Activated naive CD8-positive, alpha-beta T cell treated with anti-CD3 and anti-CD28 coated beads, Interleukin-2, amount 10 ng/mL, durations not matched to agents 7 days and 5 days (primary cell): Measurements from ENCODE around the gene MACROH2A1. TPM values are rescaled to one million over a fixed set of nuclear protein-coding genes. Genes with fewer than 3 reads are reported as not detected.

ENCODE experiments used
- ATAC-seq: fragments of 150-1000 bp; cut with Tn5 transposase; one replicate; pipeline ENCODE4 v1.10.0; 2021; ENCODE audit warnings: low read depth, moderate library complexity
- POLR2A ChIA-PET: fragments of 350-600 bp; sonication (Branson Sonifier 250); formaldehyde crosslinking; loops from one replicate; lab custom pipeline; 2021; ENCODE audit warnings: antibody characterized with exemption; lab: Charles Lee
- DNase-seq: peaks from one replicate; pipeline ENCODE4 v3.0.0; 2021
- H3K27ac Mint-ChIP-seq: one replicate; pipeline ENCODE4 v1.8.0; 2022; ENCODE audit warnings: mild to moderate bottlenecking, mixed read lengths
- H3K27me3 Mint-ChIP-seq: one replicate; pipeline ENCODE4 v1.8.0; 2022; ENCODE audit warnings: mild to moderate bottlenecking, moderate library complexity, mixed read lengths
- H3K36me3 Mint-ChIP-seq: one replicate; pipeline ENCODE4 v1.8.0; 2021; ENCODE audit warnings: mild to moderate bottlenecking, mixed read lengths
- H3K4me1 Mint-ChIP-seq: one replicate; pipeline ENCODE4 v1.8.0; 2021; ENCODE audit warnings: mixed read lengths
- H3K4me3 Mint-ChIP-seq: one replicate; pipeline ENCODE4 v1.8.0; 2022; ENCODE audit warnings: mild to moderate bottlenecking, moderate library complexity, mixed read lengths
- H3K9me3 Mint-ChIP-seq: one replicate; pipeline ENCODE4 v1.8.0; 2021; ENCODE audit warnings: mixed read lengths
- total RNA-seq, 2 experiments: library from RNA; stranded (reverse); gene quantifications; one replicate each; pipeline ENCODE4 v1.2.3, GENCODE V29; 2021

The MACROH2A1 gene
- total RNA-seq, 2 experiments from 2014 or later = 253 to 258 TPM

DNA sequence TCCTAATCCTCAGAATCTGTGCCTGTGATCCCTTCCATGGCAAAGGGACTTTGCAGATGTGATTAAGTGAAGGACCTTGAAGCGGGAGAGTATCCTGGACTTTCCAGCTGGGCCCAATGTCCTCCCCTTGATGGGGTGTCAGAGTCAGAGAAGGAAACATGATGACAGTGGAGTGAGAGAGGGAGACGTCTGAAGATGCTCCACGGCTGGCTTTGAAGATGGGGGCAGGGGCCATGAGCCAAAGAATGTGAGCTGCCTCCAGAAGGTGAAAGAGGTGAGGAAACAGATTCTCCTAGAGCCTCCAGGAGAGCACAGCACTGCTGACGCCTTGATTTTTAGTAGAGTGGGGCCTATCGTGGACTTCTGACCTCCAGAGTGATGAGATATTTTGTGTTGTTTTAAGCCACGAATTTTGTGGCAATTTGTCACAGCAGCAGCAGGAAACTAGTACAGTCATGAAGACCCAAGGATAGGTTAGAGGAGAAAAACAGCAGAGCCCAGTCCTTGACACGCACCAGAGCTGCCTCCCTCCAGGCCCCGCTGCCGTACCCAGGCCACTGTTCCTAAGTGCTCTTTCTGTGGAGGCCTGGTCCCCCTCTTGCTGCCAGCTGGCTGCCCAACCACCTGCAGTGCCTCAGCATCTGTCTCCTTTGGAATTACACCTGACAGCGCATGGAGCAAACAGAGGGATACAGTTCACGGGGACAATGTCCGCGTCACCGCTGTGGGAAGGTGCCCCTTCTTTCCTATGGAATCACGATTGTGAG lies 78.1 kb downstream of the MACROH2A1 start:
- H3K9me3 Mint-ChIP-seq = no peaks in the 10 kb centered on the region
- POLR2A ChIA-PET = interaction anchor here (1.1 kb wide), 1 partner anchor 11 kb away, joined by 3 read pairs; no protein-coding TSS in a partner anchor
- ATAC-seq (no peak), DNase-seq (no peak)
- H3K4me3 Mint-ChIP-seq = no peak overlapping the region
- peaks cover 34% of the 10 kb centered on the region for H3K4me1 Mint-ChIP-seq
- no peaks in the 10 kb centered on the region for H3K36me3 Mint-ChIP-seq
- peak overlapping the region; percentile 55 for H3K27ac Mint-ChIP-seq
- no peaks in the 10 kb centered on the region for H3K27me3 Mint-ChIP-seq

DNA sequence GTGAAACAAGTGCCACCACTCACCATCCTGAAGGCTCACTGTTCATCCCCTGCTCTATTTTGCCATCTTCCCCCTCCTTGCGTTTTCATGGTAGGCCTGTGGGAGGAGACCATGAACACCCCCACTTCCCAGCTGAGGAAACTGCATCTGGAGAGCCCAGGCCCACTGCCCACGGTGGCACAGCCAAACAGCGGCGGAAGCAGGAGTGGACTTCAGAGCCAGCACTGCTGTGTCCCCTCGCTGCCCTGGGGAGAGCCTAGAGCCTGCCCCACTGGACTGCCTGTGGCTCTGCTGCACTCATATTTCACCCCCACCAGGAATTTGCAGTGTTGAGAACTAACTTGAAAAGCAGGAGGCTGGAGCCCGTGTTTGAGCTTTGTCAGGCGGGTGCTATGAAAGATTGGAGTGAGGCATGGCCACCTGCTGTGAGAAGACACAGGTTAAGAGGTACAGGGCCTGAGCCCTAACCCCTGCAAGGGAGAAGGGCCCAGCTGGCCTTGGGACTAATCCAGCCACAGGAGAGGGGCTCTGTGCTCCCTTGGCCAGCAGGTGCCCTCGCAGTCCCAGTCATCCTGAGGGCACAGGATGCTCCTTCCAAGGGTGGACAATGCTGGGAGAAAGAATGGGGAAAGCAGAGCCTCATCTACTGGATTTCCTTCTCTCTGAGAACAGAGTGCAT lies 79.0 kb downstream of the MACROH2A1 start:
- Mint-ChIP-seq H3K27me3 (no peaks in the 10 kb centered on the region), H3K9me3 (no peaks in the 10 kb centered on the region), H3K4me3 (no peak overlapping the region), H3K4me1 (peaks cover 32% of the 10 kb centered on the region), H3K27ac (no peak overlapping the region), H3K36me3 (peaks cover 2% of the 10 kb centered on the region)
- ATAC-seq (no peak), DNase-seq (no peak)
- POLR2A ChIA-PET = no interaction called here

DNA sequence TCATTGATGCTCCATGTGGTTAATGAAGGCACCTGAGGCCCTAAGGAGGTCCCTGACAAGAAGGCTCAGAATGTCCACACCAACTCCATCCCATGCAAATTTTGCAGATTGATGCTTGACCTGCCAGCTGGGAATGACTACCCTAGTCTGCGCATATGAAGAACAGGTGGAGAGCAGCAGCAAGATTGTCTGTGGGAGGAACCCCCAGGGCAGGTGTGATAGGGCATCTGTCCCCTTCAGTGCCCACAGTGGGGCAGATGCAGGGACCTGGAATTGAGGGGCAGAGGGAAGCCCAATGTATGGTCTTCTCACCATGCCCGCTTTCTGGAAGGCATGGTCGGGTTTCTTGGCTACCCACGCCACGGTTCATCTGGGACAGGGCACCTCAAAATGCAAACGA lies 79.6 kb downstream of the MACROH2A1 start:
- no peak overlapping the region for H3K27ac Mint-ChIP-seq
- POLR2A ChIA-PET = no interaction called here
- no peak overlapping the region for H3K4me3 Mint-ChIP-seq
- H3K4me1 Mint-ChIP-seq = peaks cover 32% of the 10 kb centered on the region
- DNase-seq (no peak), ATAC-seq (no peak)
- H3K36me3 Mint-ChIP-seq = peaks cover 4% of the 10 kb centered on the region
- H3K27me3 Mint-ChIP-seq = no peaks in the 10 kb centered on the region
- no peaks in the 10 kb centered on the region for H3K9me3 Mint-ChIP-seq

DNA sequence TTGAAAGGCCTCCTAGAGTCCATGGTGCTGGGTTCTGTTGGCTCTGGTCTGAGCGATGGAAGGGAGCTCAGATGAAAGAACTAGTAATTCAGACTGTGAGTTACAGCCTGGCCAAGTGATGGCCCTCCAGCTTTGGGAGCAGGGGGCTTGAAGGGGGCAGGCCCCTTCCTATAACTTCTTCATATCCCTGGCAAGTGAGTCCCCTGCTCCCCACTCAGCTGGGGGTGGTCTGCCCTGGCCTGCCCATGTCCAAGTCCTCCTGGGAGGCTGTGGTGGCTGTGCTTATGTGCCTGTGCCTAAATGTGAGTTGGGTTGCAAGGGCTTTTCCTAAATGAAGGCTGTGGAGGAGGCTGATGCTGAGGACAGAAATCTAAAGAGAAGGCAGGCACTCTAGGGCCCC lies 80.1 kb downstream of the MACROH2A1 start:
- H3K9me3 Mint-ChIP-seq = no peaks in the 10 kb centered on the region
- H3K27me3 Mint-ChIP-seq = no peaks in the 10 kb centered on the region
- no peak overlapping the region for H3K27ac Mint-ChIP-seq
- ATAC-seq = no peak
- H3K4me3 Mint-ChIP-seq = no peak overlapping the region
- peaks cover 5% of the 10 kb centered on the region for H3K36me3 Mint-ChIP-seq
- POLR2A ChIA-PET = no interaction called here
- peaks cover 36% of the 10 kb centered on the region for H3K4me1 Mint-ChIP-seq
- no peak for DNase-seq

DNA sequence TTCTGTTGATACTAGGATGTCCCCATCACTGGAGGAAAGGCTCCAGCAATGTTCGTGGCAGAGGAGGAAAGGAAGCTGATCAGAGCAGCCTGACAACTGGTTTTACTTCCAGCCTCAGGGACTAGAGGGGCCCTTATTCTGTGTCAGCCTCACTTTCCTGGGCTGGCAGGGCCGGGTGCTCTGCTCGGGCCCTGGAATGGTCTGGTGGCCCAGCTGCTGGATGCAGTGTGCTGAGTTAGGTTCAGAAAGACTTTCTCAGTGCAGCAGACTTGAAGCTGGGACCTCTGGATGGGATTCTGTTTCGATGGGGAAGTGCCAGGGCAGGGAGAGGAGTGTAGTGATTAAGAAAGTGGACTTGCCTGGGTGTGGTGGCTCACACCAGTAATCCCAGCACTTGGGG lies 81.0 kb downstream of the MACROH2A1 start:
- Mint-ChIP-seq H3K36me3 (peaks cover 5% of the 10 kb centered on the region), H3K27me3 (no peaks in the 10 kb centered on the region), H3K9me3 (no peaks in the 10 kb centered on the region), H3K4me3 (no peak overlapping the region), H3K27ac (peak overlapping the region; percentile 41), H3K4me1 (peaks cover 45% of the 10 kb centered on the region)
- POLR2A ChIA-PET = no interaction called here
- DNase-seq = no peak
- ATAC-seq = no peak

DNA sequence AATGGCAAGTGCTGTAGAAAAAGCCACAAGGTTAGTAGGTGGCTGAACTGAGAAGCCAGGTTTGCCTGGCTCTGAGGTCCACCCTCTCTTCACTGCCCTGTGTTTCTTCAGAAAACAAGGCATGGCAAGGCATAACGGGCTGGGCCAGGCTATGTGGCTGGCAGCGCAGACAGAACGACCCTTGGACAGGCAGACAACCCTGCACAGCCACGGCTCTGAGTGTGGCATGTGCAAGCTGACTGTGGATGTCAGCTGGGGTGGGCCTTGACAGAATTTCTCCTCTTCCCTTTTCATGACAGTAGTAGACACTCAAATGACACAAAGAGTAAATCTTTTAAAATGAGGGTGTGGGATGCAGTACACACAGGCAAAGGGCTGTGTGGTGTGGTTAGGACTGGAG lies 81.7 kb downstream of the MACROH2A1 start:
- Mint-ChIP-seq H3K4me1 (peaks cover 49% of the 10 kb centered on the region), H3K9me3 (no peaks in the 10 kb centered on the region), H3K27me3 (no peaks in the 10 kb centered on the region), H3K4me3 (no peak overlapping the region), H3K27ac (peak overlapping the region; percentile 62), H3K36me3 (peaks cover 5% of the 10 kb centered on the region)
- POLR2A ChIA-PET = no interaction called here
- DNase-seq = no peak
- ATAC-seq = no peak

DNA sequence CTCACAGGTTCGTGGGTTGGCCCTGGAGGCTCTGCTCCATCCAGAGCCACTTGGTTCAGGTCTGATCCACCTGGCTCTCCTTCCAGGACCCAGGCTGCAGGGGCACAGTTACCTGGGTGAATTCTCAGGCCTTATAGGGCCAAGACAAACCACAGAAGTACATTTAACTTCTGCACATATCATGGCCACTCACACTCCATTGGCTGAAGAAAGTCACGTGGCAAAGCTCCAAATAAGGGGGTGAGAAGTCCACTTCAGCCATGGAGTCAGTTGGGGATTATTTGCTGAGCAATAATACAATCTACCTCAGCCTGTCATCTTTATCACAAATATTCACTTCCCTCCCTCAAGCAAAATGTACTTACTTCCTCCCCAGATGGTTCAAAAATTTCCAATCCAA lies 83.6 kb downstream of the MACROH2A1 start:
- H3K4me1 Mint-ChIP-seq = peaks cover 56% of the 10 kb centered on the region
- peaks cover 8% of the 10 kb centered on the region for H3K36me3 Mint-ChIP-seq
- POLR2A ChIA-PET = no interaction called here
- ATAC-seq = no peak
- no peaks in the 10 kb centered on the region for H3K9me3 Mint-ChIP-seq
- H3K27ac Mint-ChIP-seq = peak overlapping the region; percentile 43
- no peak overlapping the region for H3K4me3 Mint-ChIP-seq
- no peaks in the 10 kb centered on the region for H3K27me3 Mint-ChIP-seq
- no peak for DNase-seq

DNA sequence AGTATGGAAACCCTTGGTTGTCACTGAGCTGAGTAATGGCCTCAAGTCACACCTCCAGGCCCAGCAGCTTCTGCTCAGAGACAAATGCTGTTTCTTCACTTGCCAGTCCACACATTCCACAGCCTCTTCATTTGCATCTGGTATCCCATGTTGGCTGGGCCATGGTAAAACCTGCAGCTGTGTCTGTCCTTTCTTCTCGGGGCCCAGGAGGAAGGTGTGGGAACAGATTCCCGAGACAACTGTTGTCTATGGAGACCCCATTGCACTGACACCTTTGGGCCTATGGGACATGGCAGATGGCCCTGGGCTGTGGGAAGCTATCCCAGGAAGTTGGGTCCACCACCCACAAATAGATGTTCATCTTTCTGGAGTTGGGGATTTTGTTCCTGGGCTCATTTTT lies 85.1 kb downstream of the MACROH2A1 start:
- no peaks in the 10 kb centered on the region for H3K9me3 Mint-ChIP-seq
- no peaks in the 10 kb centered on the region for H3K27me3 Mint-ChIP-seq
- peaks cover 8% of the 10 kb centered on the region for H3K36me3 Mint-ChIP-seq
- peak; percentile 35 for ATAC-seq
- peak overlapping the region; percentile 6 for H3K4me3 Mint-ChIP-seq
- DNase-seq = no peak
- peaks cover 70% of the 10 kb centered on the region for H3K4me1 Mint-ChIP-seq
- H3K27ac Mint-ChIP-seq = peak overlapping the region; percentile 85
- POLR2A ChIA-PET = interaction anchor here (1.3 to 1.9 kb wide), 3 partner anchors 9 to 14 kb away, joined by 4 to 14 read pairs (median 4); no protein-coding TSS in a partner anchor

DNA sequence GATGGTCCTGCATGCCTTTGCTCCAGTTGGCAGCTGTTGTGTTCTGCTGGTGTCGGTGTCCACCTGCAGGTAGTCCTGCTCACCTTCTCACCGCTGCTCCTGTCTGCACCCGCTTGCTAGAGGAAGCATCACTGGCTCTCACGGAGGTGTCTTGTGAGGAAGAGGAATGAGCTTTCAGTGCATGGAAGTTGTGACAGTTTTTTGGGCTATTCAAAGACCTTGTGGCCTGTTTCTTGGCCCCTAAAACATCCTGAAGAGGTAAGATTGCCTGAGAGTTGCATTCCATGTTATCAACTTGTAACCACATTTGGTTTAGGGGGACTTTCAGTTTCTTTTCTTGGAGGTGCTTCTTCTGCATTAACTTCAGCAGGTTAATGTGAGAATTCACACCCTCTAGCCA lies 85.6 kb downstream of the MACROH2A1 start:
- Mint-ChIP-seq H3K27me3 (no peaks in the 10 kb centered on the region), H3K4me1 (peaks cover 76% of the 10 kb centered on the region), H3K27ac (peak overlapping the region; percentile 85), H3K9me3 (no peaks in the 10 kb centered on the region), H3K36me3 (peaks cover 8% of the 10 kb centered on the region), H3K4me3 (peak overlapping the region; percentile 76)
- DNase-seq (peak; percentile 45), ATAC-seq (peak; percentile 55)
- POLR2A ChIA-PET = interaction anchor here (1.3 to 1.9 kb wide), 3 partner anchors 10 to 14 kb away, joined by 4 to 14 read pairs (median 4); no protein-coding TSS in a partner anchor

DNA sequence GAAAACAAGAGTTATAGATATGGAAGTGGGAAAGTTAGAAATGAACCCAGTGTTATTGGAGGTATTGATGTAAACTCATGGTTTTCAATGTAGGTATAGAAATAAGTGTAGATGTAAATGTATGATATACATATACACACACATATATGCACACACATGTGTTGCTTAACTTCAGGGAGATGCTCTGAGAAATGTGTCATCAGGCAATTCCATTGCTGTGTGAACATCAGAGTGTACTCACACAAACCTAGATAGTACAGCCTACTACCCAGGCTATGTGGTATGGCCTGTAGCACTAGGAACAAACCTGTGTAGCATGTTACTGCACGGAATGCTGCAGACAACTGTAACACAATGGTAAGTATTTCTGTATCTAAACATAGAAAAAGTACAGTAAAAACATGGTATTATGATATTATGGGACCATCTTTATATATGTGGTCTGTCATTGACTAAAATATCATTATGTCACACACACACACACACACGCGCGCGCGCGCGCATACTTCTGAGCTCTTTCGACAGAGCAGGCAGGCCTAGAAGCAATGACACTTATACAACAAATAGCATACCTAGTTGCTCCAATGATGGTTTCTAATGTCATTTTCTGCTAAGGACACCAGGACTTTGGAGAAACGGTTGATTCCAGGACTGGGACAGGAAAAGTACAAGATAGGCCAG lies 86.6 kb downstream of the MACROH2A1 start:
- H3K4me1 Mint-ChIP-seq = peaks cover 74% of the 10 kb centered on the region
- POLR2A ChIA-PET = no interaction called here
- peak overlapping the region; percentile 85 for H3K27ac Mint-ChIP-seq
- H3K36me3 Mint-ChIP-seq = peaks cover 8% of the 10 kb centered on the region
- H3K27me3 Mint-ChIP-seq = no peaks in the 10 kb centered on the region
- no peaks in the 10 kb centered on the region for H3K9me3 Mint-ChIP-seq
- DNase-seq (no peak), ATAC-seq (no peak)
- peak overlapping the region; percentile 76 for H3K4me3 Mint-ChIP-seq

DNA sequence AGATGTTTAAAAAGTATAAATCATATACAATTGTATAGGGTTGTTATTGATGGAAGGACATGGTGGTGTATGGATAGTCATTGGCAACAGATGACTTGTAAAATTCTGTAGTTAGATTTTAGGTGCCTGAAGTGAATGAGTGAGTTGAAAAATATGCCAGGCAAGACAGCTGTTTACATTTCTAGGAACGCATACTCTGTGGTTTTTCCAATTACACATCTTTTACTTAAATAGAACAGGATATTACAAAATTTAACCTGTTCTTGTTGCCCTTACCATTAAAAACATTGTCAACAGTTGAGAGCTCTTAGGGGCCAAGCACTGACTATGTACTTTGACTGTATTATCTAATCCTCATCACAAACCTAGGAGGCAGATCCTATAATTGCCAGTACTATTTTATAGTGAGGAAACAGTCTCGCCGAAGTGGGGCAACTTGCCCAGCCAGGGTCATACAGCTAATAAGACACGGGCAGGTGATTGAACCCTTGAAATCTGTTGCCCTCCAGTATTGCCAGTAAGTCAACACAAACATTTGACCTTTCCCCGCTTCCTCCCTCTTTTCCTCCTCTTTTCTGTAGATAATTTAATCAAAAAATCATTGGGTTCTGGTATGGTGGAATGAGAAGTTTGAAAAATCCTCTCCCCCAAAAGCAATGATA lies 88.6 kb downstream of the MACROH2A1 start:
- H3K27ac Mint-ChIP-seq = peak overlapping the region; percentile 91
- H3K27me3 Mint-ChIP-seq = peaks cover 1% of the 10 kb centered on the region
- peaks cover 6% of the 10 kb centered on the region for H3K36me3 Mint-ChIP-seq
- peak overlapping the region; percentile 63 for H3K4me3 Mint-ChIP-seq
- no peak for DNase-seq
- POLR2A ChIA-PET = interaction anchor here (0.6 to 2.1 kb wide), 3 partner anchors 11 to 277 kb away, joined by 3 to 14 read pairs (median 3); no protein-coding TSS in a partner anchor
- ATAC-seq = peak; percentile 58
- peaks cover 69% of the 10 kb centered on the region for H3K4me1 Mint-ChIP-seq
- no peaks in the 10 kb centered on the region for H3K9me3 Mint-ChIP-seq

DNA sequence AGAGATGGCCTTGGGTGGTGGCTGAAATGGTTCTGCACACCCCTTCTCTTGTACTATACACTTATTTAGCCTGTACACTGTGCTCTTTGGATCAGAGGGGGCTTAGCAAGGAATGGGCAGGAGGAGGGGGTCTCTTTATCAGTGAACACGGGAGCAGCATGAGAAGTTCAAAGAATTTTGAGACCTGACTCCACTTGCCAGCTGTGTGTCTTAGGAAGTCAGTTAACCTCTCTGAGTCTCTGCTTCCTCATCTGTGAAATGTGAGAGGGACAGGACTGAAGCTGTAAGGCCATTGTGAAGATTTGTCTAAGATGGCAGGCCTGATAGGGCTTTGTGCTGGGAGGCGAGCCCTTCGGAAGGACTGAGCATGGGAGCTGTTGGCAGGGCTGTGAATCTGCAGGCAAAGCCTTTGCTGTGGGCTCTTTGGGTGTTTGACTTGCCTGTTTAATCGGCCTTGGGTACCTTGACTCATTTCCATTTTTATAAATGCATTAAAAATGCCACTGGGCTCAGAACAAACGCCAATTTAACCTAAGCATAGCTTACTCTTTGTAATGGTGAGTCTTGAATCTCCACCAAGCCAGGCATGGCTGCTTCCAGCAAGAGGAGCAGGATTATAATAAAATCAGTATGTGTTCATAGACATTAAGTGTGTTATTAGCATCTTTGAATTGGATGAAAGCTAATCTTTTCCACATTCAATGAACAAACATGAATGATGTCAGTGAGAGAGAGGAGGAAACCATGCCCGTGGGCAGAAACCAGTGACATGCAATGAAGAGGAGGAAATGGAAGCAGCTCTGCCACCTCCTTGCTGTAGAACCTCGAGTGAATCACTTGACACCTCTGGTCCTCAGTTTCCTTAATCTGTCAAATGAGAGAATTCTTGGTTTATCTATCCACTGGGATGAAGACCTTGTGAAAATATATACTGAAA lies 89.4 kb downstream of the MACROH2A1 start:
- peaks cover 71% of the 10 kb centered on the region for H3K4me1 Mint-ChIP-seq
- ATAC-seq (peak; percentile 41), DNase-seq (no peak)

More for the DNA sequence above, 89.4 kb downstream of the MACROH2A1 start:
- Mint-ChIP-seq H3K4me3 (peak overlapping the region; percentile 63), H3K27ac (peak overlapping the region; percentile 91), H3K36me3 (peaks cover 4% of the 10 kb centered on the region), H3K27me3 (peaks cover 4% of the 10 kb centered on the region), H3K9me3 (no peaks in the 10 kb centered on the region)
- POLR2A ChIA-PET = interaction anchor here (1.1 to 2.1 kb wide), 2 partner anchors 12 to 16 kb away, joined by 3 to 14 read pairs; no protein-coding TSS in a partner anchor
